H9 (cell line): ENCODE measurements around the gene KCNIP3. TPM values are rescaled to one million over a fixed set of nuclear protein-coding genes. Genes with fewer than 3 reads are reported as not detected.

Experiments
- DNase-seq: peaks from one replicate; pipeline ENCODE4 v3.0.0-alpha.2; 2017
- H2AFZ ChIP-seq: one replicate; pipeline ENCODE4 v1.6.1; 2013; ENCODE audit warnings: mild to moderate bottlenecking, low read length, control low read depth, moderate library complexity
- H2AK5ac ChIP-seq: 2 replicates; pipeline ENCODE4 v1.6.1; 2013; ENCODE audit warnings: low read length, control low read depth, mixed read lengths; ENCODE audit not compliant: insufficient read length
- H2BK120ac ChIP-seq: one replicate; pipeline ENCODE4 v1.6.1; 2013; ENCODE audit warnings: low read depth, mild to moderate bottlenecking, low read length, control low read depth, inconsistent platforms; ENCODE audit not compliant: poor library complexity, severe bottlenecking
- H2BK12ac ChIP-seq: 2 replicates; pipeline ENCODE4 v1.6.1; 2013; ENCODE audit warnings: low read length, control low read depth, mixed read lengths, low read depth; ENCODE audit not compliant: insufficient read length
- H2BK15ac ChIP-seq: 2 replicates; pipeline ENCODE4 v1.6.1; 2013; ENCODE audit warnings: low read depth, low read length, control low read depth
- H2BK20ac ChIP-seq: one replicate; pipeline ENCODE4 v1.6.1; 2013; ENCODE audit warnings: low read depth, mild to moderate bottlenecking, low read length, control low read depth, inconsistent platforms; ENCODE audit not compliant: poor library complexity, severe bottlenecking
- H2BK5ac ChIP-seq: 2 replicates; pipeline ENCODE4 v1.6.1; 2013; ENCODE audit warnings: low read length, control low read depth, mixed read lengths; ENCODE audit not compliant: insufficient read length
- H3K14ac ChIP-seq: 2 replicates; pipeline ENCODE4 v1.6.1; 2013; ENCODE audit warnings: low read length, control low read depth; ENCODE audit not compliant: insufficient read depth
- H3K18ac ChIP-seq: 2 replicates; pipeline ENCODE4 v1.6.1; 2013; ENCODE audit warnings: low read depth, mild to moderate bottlenecking, mixed read lengths, low read length, control low read depth; ENCODE audit not compliant: insufficient read length
- H3K23ac ChIP-seq: 2 replicates; pipeline ENCODE4 v1.6.1; 2013; ENCODE audit warnings: low read length, control low read depth, mixed read lengths, low read depth; ENCODE audit not compliant: insufficient read length
- H3K23me2 ChIP-seq: 2 replicates; pipeline ENCODE4 v1.6.1; 2013; ENCODE audit warnings: low read depth, mild to moderate bottlenecking, mixed read lengths, low read length, control low read depth; ENCODE audit not compliant: insufficient read length, poor library complexity, severe bottlenecking
- H3K27ac ChIP-seq: 2 replicates; pipeline ENCODE4 v1.5.1; 2013; ENCODE audit warnings: low read length, control low read depth, mixed read lengths, low read depth; ENCODE audit not compliant: insufficient read length
- H3K27me3 ChIP-seq: 2 replicates; pipeline ENCODE4 v1.6.1; 2013; ENCODE audit warnings: low read length, control low read depth, inconsistent platforms; ENCODE audit not compliant: insufficient read depth
- H3K4ac ChIP-seq: 2 replicates; pipeline ENCODE4 v1.6.1; 2013; ENCODE audit warnings: low read depth, mild to moderate bottlenecking, control low read depth, inconsistent platforms, low read length, moderate library complexity
- H3K4me1 ChIP-seq: 2 replicates; pipeline ENCODE4 v1.6.1; 2013; ENCODE audit warnings: low read length, control low read depth, inconsistent platforms; ENCODE audit not compliant: insufficient read depth
- H3K4me2 ChIP-seq: 2 replicates; pipeline ENCODE4 v1.6.1; 2013; ENCODE audit warnings: low read length, control low read depth, mixed read lengths; ENCODE audit not compliant: insufficient read length, insufficient read depth
- H3K56ac ChIP-seq: 2 replicates; pipeline ENCODE4 v1.6.1; 2013; ENCODE audit warnings: low read depth, mild to moderate bottlenecking, mixed read lengths, low read length, control low read depth; ENCODE audit not compliant: insufficient read length
- H3K79me1 ChIP-seq: 2 replicates; pipeline ENCODE4 v1.6.1; 2013; ENCODE audit warnings: low read depth, mild to moderate bottlenecking, moderate library complexity, low read length, control low read depth, inconsistent platforms; ENCODE audit not compliant: insufficient read depth, poor library complexity, severe bottlenecking
- H3K79me2 ChIP-seq: 2 replicates; pipeline ENCODE4 v1.6.1; 2013; ENCODE audit warnings: low read length, control low read depth, inconsistent platforms; ENCODE audit not compliant: insufficient read depth
- H3K9ac ChIP-seq: 2 replicates; pipeline ENCODE4 v1.6.1; 2013; ENCODE audit warnings: low read length, control low read depth, mixed read lengths; ENCODE audit not compliant: insufficient read length; ENCODE audit errors: extremely low read depth
- H3K9me3 ChIP-seq: one replicate; pipeline ENCODE4 v1.6.1; 2013; ENCODE audit warnings: low read depth, low read length, inconsistent platforms; ENCODE audit not compliant: control insufficient read depth
- H3T11ph ChIP-seq: one replicate; pipeline ENCODE4 v1.6.1; 2013; ENCODE audit warnings: mild to moderate bottlenecking, low read length, control low read depth, inconsistent platforms
- H4K20me1 ChIP-seq: one replicate; pipeline ENCODE4 v1.6.1; 2013; ENCODE audit not compliant: control insufficient read depth, insufficient read length, insufficient read depth
- H4K5ac ChIP-seq: 2 replicates; pipeline ENCODE4 v1.6.1; 2013; ENCODE audit warnings: low read depth, mild to moderate bottlenecking, mixed read lengths, low read length, control low read depth; ENCODE audit not compliant: insufficient read length
- H4K8ac ChIP-seq: replicated peaks from 2 replicates; pipeline ENCODE4 v1.6.1; 2013; ENCODE audit warnings: low read length, control low read depth, mixed read lengths, low read depth; ENCODE audit not compliant: insufficient read length
- H4K91ac ChIP-seq: 2 replicates; pipeline ENCODE4 v1.6.1; 2013; ENCODE audit warnings: low read depth, mild to moderate bottlenecking, moderate library complexity, mixed read lengths, low read length, control low read depth; ENCODE audit not compliant: insufficient read length
- H3K27ac Mint-ChIP-seq, 3 experiments: 2 replicates in 2 of 3; 3 replicates in 1 of 3; pipeline ENCODE4 v1.8.0; 2020 to 2021; ENCODE audit warnings: mixed read lengths in 3 of 3, mild to moderate bottlenecking in 1 of 3, moderate library complexity in 1 of 3
- H3K27me3 Mint-ChIP-seq: 2 replicates; pipeline ENCODE4 v1.8.0; 2021; ENCODE audit warnings: low read depth, mild to moderate bottlenecking, moderate library complexity, mixed read lengths
- H3K36me3 Mint-ChIP-seq, 3 experiments: 2 replicates in 2 of 3; 3 replicates in 1 of 3; pipeline ENCODE4 v1.8.0; 2020 to 2021; ENCODE audit warnings: low read depth in 3 of 3, mixed read lengths in 3 of 3; ENCODE audit not compliant: insufficient read depth in 1 of 3
- H3K4me1 Mint-ChIP-seq, 2 experiments: 2 replicates each; pipeline ENCODE4 v1.8.0; 2020; ENCODE audit warnings: mixed read lengths in 2 of 2
- H3K4me3 Mint-ChIP-seq, 2 experiments: 2 replicates in 1 of 2; 3 replicates in 1 of 2; pipeline ENCODE4 v1.8.0; 2020 to 2021; ENCODE audit warnings: mild to moderate bottlenecking in 2 of 2, mixed read lengths in 2 of 2, moderate library complexity in 1 of 2
- H3K9me3 Mint-ChIP-seq, 2 experiments: 2 replicates in 1 of 2; 3 replicates in 1 of 2; pipeline ENCODE4 v1.8.0; 2020; ENCODE audit warnings: mild to moderate bottlenecking in 2 of 2, mixed read lengths in 2 of 2, moderate library complexity in 1 of 2
- WGBS: extraction: QIAGEN DNeasy Blood & Tissue Kit; methylation state at CpG from one replicate; pipeline ENCODE4 v1.1.7; 2013; ENCODE audit warnings: missing lambda C conversion rate, low lambda C conversion rate, mixed read lengths; ENCODE audit not compliant: insufficient read length; ENCODE audit errors: extremely low coverage; 5-methylcytosine and 5-hydroxymethylcytosine counted together
- total RNA-seq: library from RNA; stranded (reverse); gene quantifications from 2 replicates; pipeline ENCODE4 v1.2.1, GENCODE V29; 2021
- TF ChIP-seq, protein P1 (sequence below): fragments of 200-600 bp; sonication (generic); conservative IDR thresholded peaks from 3 replicates; pipeline ENCODE4 v1.8.0; 2021; ENCODE audit warnings: antibody characterized with exemption, mild to moderate bottlenecking

KCNIP3 gene
- total RNA-seq, 1 experiment from 2014 or later = 1.5 TPM

DNA sequence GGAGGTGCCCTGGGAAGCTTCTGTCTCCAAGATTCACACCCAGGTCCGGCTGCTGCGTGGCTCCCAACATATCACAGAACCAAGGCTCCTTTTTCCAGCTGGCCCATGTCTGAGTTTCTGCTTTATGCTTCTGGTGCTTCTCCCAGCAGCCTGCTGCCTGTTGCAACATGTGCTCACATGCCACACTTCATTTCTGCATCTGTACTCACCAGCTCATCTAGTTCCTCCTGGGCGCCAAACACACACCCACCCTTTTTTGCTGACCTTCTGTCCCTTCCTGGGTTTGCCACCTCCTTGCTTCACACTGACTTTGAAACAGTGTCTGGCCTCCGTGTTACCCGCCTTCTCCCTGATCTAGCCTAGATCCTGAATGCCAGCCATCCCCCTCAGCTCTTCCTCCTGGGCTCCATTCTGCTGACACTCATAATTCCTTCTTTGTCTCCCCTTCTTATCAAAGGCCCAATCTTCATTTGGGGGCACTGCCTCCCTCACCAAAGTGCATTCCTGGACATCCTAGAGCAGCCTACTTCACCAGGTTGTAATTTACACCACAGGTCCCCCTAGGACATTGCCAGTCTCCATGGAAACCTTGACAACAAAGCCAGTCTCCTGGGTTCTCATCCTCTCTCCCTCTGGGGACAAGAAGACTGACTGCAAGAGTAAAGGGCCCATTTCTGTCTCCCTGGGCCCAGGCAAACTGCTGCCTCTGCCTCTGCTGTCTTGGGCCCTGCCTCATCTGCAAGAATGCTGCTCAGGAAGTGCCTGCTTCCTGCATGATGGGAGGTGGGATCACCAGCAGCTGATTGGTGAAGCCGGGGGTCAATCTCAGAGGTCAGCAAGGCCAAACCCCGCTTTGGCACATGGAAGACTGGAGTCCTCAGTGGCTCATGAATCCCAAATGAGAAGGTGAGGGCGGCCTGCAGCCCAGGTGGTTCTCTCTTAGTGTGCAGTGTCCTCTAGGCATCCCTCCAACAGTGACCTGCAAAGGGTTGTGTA lies 36.8 kb upstream of the KCNIP3 start:
- H2BK120ac ChIP-seq = no peak overlapping the region
- H3K79me1 ChIP-seq = no peaks in the 10 kb centered on the region
- no peak overlapping the region for H3K14ac ChIP-seq
- no peaks in the 10 kb centered on the region for H4K20me1 ChIP-seq
- Mint-ChIP-seq H3K27me3 (peaks cover 9% of the 10 kb centered on the region), H3K4me1 (peaks cover 4 to 10% of the 10 kb centered on the region in 2 experiments), H3K4me3 (no peak overlapping the region), H3K27ac (peak overlapping the region in 1 of 3 experiments; percentile 68; a peak in 2 of 7 replicates), H3K9me3 (peaks cover 30 to 54% of the 10 kb centered on the region in 2 experiments), H3K36me3 (peaks cover 0 to 11% (median 4%) of the 10 kb centered on the region in 3 experiments; a peak in 3 of 7 replicates)
- no peak overlapping the region for H2AK5ac ChIP-seq
- no peaks in the 10 kb centered on the region for H3K23me2 ChIP-seq
- no peak overlapping the region for H4K8ac ChIP-seq
- H3K9ac ChIP-seq = no peak overlapping the region
- H3K4me1 ChIP-seq = no peaks in the 10 kb centered on the region
- WGBS = no CpG with 5 or more reads among the region's 8 CpGs
- H3K9me3 ChIP-seq = no peaks in the 10 kb centered on the region
- H4K91ac ChIP-seq = no peak overlapping the region
- no peak overlapping the region for H2BK5ac ChIP-seq
- H3K27me3 ChIP-seq = no peaks in the 10 kb centered on the region
- H2BK20ac ChIP-seq = no peak overlapping the region
- H3K56ac ChIP-seq = no peak overlapping the region
- H3K23ac ChIP-seq = no peak overlapping the region
- DNase-seq = no peak
- no peak overlapping the region for H2BK15ac ChIP-seq
- H2BK12ac ChIP-seq = no peak overlapping the region
- H3K4me2 ChIP-seq = no peak overlapping the region
- TF ChIP-seq, protein P1, sequence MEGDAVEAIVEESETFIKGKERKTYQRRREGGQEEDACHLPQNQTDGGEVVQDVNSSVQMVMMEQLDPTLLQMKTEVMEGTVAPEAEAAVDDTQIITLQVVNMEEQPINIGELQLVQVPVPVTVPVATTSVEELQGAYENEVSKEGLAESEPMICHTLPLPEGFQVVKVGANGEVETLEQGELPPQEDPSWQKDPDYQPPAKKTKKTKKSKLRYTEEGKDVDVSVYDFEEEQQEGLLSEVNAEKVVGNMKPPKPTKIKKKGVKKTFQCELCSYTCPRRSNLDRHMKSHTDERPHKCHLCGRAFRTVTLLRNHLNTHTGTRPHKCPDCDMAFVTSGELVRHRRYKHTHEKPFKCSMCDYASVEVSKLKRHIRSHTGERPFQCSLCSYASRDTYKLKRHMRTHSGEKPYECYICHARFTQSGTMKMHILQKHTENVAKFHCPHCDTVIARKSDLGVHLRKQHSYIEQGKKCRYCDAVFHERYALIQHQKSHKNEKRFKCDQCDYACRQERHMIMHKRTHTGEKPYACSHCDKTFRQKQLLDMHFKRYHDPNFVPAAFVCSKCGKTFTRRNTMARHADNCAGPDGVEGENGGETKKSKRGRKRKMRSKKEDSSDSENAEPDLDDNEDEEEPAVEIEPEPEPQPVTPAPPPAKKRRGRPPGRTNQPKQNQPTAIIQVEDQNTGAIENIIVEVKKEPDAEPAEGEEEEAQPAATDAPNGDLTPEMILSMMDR = no peak
- H3K4ac ChIP-seq = no peak overlapping the region
- H2AFZ ChIP-seq = no peak overlapping the region
- H3T11ph ChIP-seq = no peak overlapping the region
- H4K5ac ChIP-seq = no peak overlapping the region
- no peaks in the 10 kb centered on the region for H3K79me2 ChIP-seq
- H3K18ac ChIP-seq = peak overlapping the region; percentile 70
- no peak overlapping the region for H3K27ac ChIP-seq
